Chondrocyte (in vitro differentiated cells): ENCODE measurements around the gene TMED4. TPM values are rescaled to one million over a fixed set of nuclear protein-coding genes. Genes with fewer than 3 reads are reported as not detected.
A peak's percentile ranks its signal among the peaks of the same experiment; 100 is the strongest.
"Not testable (repeated sequence)": the region's sequence is repeated elsewhere in the genome, so short reads cannot be mapped to it uniquely, and the experiment has no call there.

Experiments
- DNase-seq: peaks from one replicate; pipeline ENCODE4 v3.0.0; 2021; ENCODE audit warnings: mixed read lengths, low spot score
- H3K27ac Mint-ChIP-seq: one replicate; pipeline ENCODE4 v1.8.0; 2021; ENCODE audit warnings: mild to moderate bottlenecking, moderate library complexity, mixed read lengths; ENCODE audit not compliant: unreplicated experiment
- H3K27me3 Mint-ChIP-seq: 2 replicates; pipeline ENCODE4 v1.8.0; 2021; ENCODE audit warnings: low read depth, mixed read lengths
- H3K36me3 Mint-ChIP-seq: 2 replicates; pipeline ENCODE4 v1.8.0; 2021; ENCODE audit warnings: low read depth, mixed read lengths
- H3K4me1 Mint-ChIP-seq: 2 replicates; pipeline ENCODE4 v1.8.0; 2021; ENCODE audit warnings: low read depth, mild to moderate bottlenecking, mixed read lengths
- H3K4me3 Mint-ChIP-seq: one replicate; pipeline ENCODE4 v1.8.0; 2021; ENCODE audit warnings: mild to moderate bottlenecking, moderate library complexity, mixed read lengths; ENCODE audit not compliant: unreplicated experiment
- H3K9me3 Mint-ChIP-seq: 2 replicates; pipeline ENCODE4 v1.8.0; 2021; ENCODE audit warnings: low read depth, mixed read lengths
- CTCF ChIP-seq: fragments of 200-600 bp; sonication (generic); IDR thresholded peaks from 2 replicates; pipeline ENCODE4 v1.5.0; 2021; ENCODE audit warnings: antibody characterized with exemption, mild to moderate bottlenecking, moderate library complexity
- total RNA-seq: library from RNA; stranded (reverse); gene quantifications from 3 replicates; pipeline ENCODE4 v1.2.1, GENCODE V29; 2021

Gene TMED4
- total RNA-seq, 1 donor from 2014 or later, result 55.1 TPM

GRCh38 chr7:44606341-44607140 is 24.5 kb upstream of the TMED4 start, which contains the start of gene OGDH:
OGDH (plus strand) TSS chr7:44606627; CDS start chr7:44624344, 17,717 bp downstream.
- H3K4me3 Mint-ChIP-seq, result peak within 1 kb of the TSS; percentile 96
- H3K27ac Mint-ChIP-seq, result peak within 1 kb of the TSS; percentile 99
- no peak for TF ChIP-seq CTCF
- H3K27me3 Mint-ChIP-seq, result no peaks in the 10 kb centered on the region
- DNase-seq, result peak; percentile 99
- H3K36me3 Mint-ChIP-seq, result peaks cover 1% of the 10 kb centered on the region
- H3K4me1 Mint-ChIP-seq, result peaks cover 37% of the 10 kb centered on the region
- no peaks in the 10 kb centered on the region for H3K9me3 Mint-ChIP-seq

GRCh38 chr7:44604941-44605340 is 22.9 kb upstream of the TMED4 start:
- Mint-ChIP-seq H3K4me3 (no peak overlapping the region), H3K4me1 (peaks cover 35% of the 10 kb centered on the region), H3K27ac (no peak overlapping the region), H3K36me3 (peaks cover 1% of the 10 kb centered on the region), H3K27me3 (no peaks in the 10 kb centered on the region), H3K9me3 (no peaks in the 10 kb centered on the region)
- TF ChIP-seq CTCF, result no peak
- no peak for DNase-seq

- Mint-ChIP-seq H3K27me3 (no peaks in the 10 kb centered on the region), H3K36me3 (peaks cover 1% of the 10 kb centered on the region), H3K4me3 (no peak overlapping the region), H3K9me3 (no peaks in the 10 kb centered on the region), H3K4me1 (peaks cover 18% of the 10 kb centered on the region), H3K27ac (no peak overlapping the region)
- no peak for TF ChIP-seq CTCF
- no peak for DNase-seq
These were observed 21.2 kb upstream of the TMED4 start for GRCh38 chr7:44603193-44603592.

GRCh38 chr7:44602576-44602910 is 20.5 kb upstream of the TMED4 start:
- Mint-ChIP-seq H3K27me3 (no peaks in the 10 kb centered on the region), H3K9me3 (no peaks in the 10 kb centered on the region), H3K27ac (no peak overlapping the region), H3K4me1 (peaks cover 15% of the 10 kb centered on the region), H3K36me3 (no peaks in the 10 kb centered on the region), H3K4me3 (no peak overlapping the region)
- no peak for TF ChIP-seq CTCF
- no peak for DNase-seq

GRCh38 chr7:44599222-44599621 is 17.2 kb upstream of the TMED4 start:
- Mint-ChIP-seq H3K27ac (no peak overlapping the region), H3K4me3 (no peak overlapping the region), H3K4me1 (no peaks in the 10 kb centered on the region), H3K9me3 (no peaks in the 10 kb centered on the region), H3K36me3 (no peaks in the 10 kb centered on the region), H3K27me3 (no peaks in the 10 kb centered on the region)
- no peak for TF ChIP-seq CTCF
- no peak for DNase-seq

GRCh38 chr7:44597181-44597580 is 15.2 kb upstream of the TMED4 start:
- H3K4me3 Mint-ChIP-seq, H3K36me3 Mint-ChIP-seq, H3K9me3 Mint-ChIP-seq, H3K27me3 Mint-ChIP-seq, H3K27ac Mint-ChIP-seq, H3K4me1 Mint-ChIP-seq, DNase-seq: not testable (repeated sequence)
